Measurements from ENCODE around the gene CCT8.

GRCh38 chr21:29084372-29084771, 10.9 kb upstream of the CCT8 start:
- TF ChIP-seq CTCF (IDR thresholded peaks at IDR 0.05 in 4 of 5, conservative IDR thresholded peaks at IDR 0.05 in 1 of 5), result no peak
- TF ChIP-seq POLR2A (IDR thresholded peaks at IDR 0.05), result no peak

Data from gastrocnemius medialis (tissue), 4 donors.